Activated naive CD4-positive, alpha-beta T cell treated with anti-CD3 and anti-CD28 coated beads, Interleukin-2, amount 50 U/mL, for 72 hours (primary cell): ENCODE data around the gene TRAPPC4. TPM values are rescaled to one million over a fixed set of nuclear protein-coding genes. Genes with fewer than 3 reads are reported as not detected.
A peak's percentile ranks its signal among the peaks of the same experiment; 100 is the strongest.
"Not testable (repeated sequence)": the region's sequence is repeated elsewhere in the genome, so short reads cannot be mapped to it uniquely, and the experiment has no call there.

Source experiments
- ATAC-seq, 2 donors: fragments of 150-1000 bp; cut with Tn5 transposase; 2 replicates each; pipeline ENCODE4 v1.10.0; 2021; ENCODE audit warnings: mild to moderate bottlenecking in 2 of 2, moderate library complexity in 2 of 2
- DNase-seq, 2 donors: peaks; one replicate each; pipeline ENCODE4 v3.0.0; 2021 to 2022; ENCODE audit warnings: low spot score in 2 of 2
- H3K27ac Mint-ChIP-seq, 2 donors: one replicate each; pipeline ENCODE4 v1.8.0; 2022; ENCODE audit warnings: mild to moderate bottlenecking in 2 of 2, mixed read lengths in 2 of 2
- H3K36me3 Mint-ChIP-seq, 2 donors: one replicate each; pipeline ENCODE4 v1.8.0; 2022; ENCODE audit warnings: mixed read lengths in 2 of 2
- H3K9me3 Mint-ChIP-seq, 2 donors: one replicate each; pipeline ENCODE4 v1.8.0; 2022; ENCODE audit warnings: mixed read lengths in 2 of 2
- total RNA-seq, 2 donors: library from RNA; stranded (reverse); gene quantifications; one replicate each; pipeline ENCODE4 v1.2.3, GENCODE V29; 2022

TRAPPC4 gene
- total RNA-seq, 2 donors from 2014 or later, result 67.3 to 123 TPM

- no peak for DNase-seq
- Mint-ChIP-seq H3K9me3 (no peaks in the 10 kb centered on the region), H3K36me3 (peaks cover 12 to 30% of the 10 kb centered on the region in 2 donors), H3K27ac (no peak overlapping the region)
- no peak for ATAC-seq
Measured at GRCh38 chr11:119046489-119046888, 27.9 kb downstream of the TRAPPC4 start.

DNA sequence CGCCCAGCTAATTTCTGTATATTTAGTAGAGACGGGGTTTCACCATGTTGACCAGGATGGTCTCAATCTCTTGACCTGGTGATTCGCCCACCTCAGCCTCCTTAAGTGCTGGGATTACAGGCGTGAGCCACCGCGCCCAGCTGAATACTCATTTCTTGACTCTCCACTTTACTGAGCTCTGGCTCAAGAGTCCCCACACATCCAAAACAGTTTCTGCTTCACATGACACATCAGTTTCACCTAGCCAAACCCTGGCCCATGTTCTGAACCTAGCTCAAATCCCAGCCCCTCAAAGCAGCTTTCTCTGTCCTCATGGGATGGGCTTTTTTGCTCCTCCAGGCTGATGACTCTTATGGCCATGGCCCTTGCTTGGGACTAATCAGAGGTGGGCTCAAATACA is 28.6 kb downstream of the TRAPPC4 start:
- Mint-ChIP-seq H3K9me3 (no peaks in the 10 kb centered on the region), H3K27ac (peak overlapping the region; percentile 53 to 79), H3K36me3 (peaks cover 16 to 30% of the 10 kb centered on the region in 2 donors)
- DNase-seq (no peak), ATAC-seq (peak; percentile 66 to 72)

- ATAC-seq, result no peak
- no peak for DNase-seq
- Mint-ChIP-seq H3K27ac (peak overlapping the region; percentile 67 to 93), H3K9me3 (no peaks in the 10 kb centered on the region), H3K36me3 (peaks cover 28 to 40% of the 10 kb centered on the region in 2 donors)
Measured at GRCh38 chr11:119048644-119049043, 30.1 kb downstream of the TRAPPC4 start.

- H3K27ac Mint-ChIP-seq, result peak overlapping the region; percentile 67 to 93
- ATAC-seq, result no peak
- peaks cover 28 to 44% of the 10 kb centered on the region in 2 donors for H3K36me3 Mint-ChIP-seq
- no peaks in the 10 kb centered on the region for H3K9me3 Mint-ChIP-seq
- no peak for DNase-seq
Measured at GRCh38 chr11:119049081-119049480, 30.5 kb downstream of the TRAPPC4 start.

DNA sequence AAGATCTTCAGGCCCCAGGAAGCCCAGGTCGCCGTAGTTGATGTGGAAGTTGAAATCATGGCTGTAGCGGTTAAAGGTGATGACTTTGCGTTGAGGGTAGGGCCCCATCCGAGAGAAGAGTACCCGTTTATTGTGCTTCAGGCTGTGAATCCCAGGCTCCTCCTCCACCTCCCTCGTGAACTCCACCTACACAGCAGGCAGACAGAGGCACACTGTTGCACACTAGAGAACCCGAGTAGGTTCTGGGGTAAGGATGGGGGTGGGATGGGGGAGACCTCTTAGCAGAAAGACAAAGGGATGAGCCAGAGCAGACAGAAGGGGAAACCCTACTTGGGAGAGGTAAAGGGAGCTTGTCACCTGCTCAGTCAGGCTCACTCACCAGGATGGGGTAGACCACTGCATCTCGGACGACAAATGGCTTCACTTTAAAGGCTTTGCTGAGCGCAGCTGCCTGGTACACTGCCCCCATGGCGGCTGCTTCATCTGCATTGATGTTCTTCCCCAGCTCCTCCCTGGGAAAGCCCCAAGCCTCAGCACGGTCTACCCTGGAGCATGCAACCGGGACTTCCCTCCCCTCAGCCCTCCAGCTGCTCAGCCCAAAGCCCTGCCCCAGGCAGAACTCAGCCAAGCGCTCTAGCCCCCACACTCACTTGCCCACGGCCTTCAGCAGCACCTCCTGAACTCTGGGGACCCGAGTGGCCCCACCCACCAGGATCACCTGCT is 33.0 kb downstream of the TRAPPC4 start:
- ATAC-seq (peak in 1 of 2 donors; percentile 22), DNase-seq (no peak)
- Mint-ChIP-seq H3K36me3 (peaks cover 44 to 60% of the 10 kb centered on the region in 2 donors), H3K9me3 (no peaks in the 10 kb centered on the region), H3K27ac (peak overlapping the region; percentile 53 to 58)

DNA sequence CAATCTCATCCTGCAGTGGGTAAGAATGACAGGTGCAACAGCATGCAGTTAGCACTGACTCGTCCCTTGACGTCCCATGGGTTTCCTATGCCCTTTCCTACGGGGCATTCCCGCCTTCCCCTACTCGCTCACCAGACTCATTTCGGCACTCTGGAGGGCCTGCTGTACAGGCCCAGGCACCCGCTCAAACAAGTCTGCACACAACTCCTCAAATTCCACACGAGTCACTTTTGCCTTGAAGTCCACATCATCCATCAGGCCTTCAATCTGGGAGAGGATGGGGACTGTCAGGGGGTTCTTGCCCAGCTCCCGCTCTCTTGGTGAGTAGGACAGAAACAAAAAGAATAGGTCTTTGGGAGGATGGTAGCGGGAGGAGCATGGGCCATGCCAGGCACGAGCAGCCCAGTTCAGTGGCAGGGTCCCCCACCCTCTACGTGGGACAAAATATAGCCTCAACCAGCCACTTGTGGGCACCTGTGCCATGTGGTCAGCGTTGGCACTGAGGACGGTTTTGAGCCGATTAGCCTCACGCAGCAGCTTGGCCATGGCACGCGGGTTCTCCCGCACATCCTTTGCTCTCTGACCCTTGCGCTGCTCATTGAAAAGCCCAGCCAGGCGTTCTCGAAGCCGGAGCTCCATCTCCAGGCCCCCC is 33.7 kb downstream of the TRAPPC4 start:
- ATAC-seq, result no peak
- peaks cover 48 to 56% of the 10 kb centered on the region in 2 donors for H3K36me3 Mint-ChIP-seq
- no peak for DNase-seq
- H3K9me3 Mint-ChIP-seq, result no peaks in the 10 kb centered on the region
- peak overlapping the region; percentile 53 to 63 for H3K27ac Mint-ChIP-seq

DNA sequence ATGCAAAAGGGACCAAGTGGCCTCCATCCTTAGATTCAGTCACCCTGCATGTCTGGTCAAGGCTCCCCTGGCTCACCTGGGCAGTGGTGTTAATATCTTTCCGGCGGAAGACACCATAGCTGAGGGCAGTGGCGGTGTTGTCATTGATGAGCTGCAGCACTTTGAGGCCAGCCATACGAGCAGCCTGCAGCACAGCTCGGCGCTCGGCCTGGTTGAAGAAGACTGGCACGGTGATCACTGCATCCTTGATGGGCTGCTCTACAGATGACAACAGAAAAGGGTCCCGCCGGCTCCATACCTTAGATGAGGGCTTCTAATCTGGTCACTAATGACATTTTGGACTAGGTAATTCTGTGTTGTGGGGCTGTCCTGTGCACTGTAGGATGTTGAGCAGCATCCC is 35.9 kb downstream of the TRAPPC4 start:
- H3K27ac Mint-ChIP-seq, result no peak overlapping the region
- H3K36me3 Mint-ChIP-seq, result peaks cover 47 to 51% of the 10 kb centered on the region in 2 donors

GRCh38 chr11:119055901-119056300 is 37.3 kb downstream of the TRAPPC4 start:
- H3K27ac Mint-ChIP-seq, result peak overlapping the region; percentile 91 to 94
- DNase-seq, result peak in 1 of 2 donors; percentile 39
- ATAC-seq, result no peak
- no peaks in the 10 kb centered on the region for H3K9me3 Mint-ChIP-seq
- peaks cover 41 to 51% of the 10 kb centered on the region in 2 donors for H3K36me3 Mint-ChIP-seq

More for the DNA sequence above, 35.9 kb downstream of the TRAPPC4 start:
- H3K9me3 Mint-ChIP-seq, result no peaks in the 10 kb centered on the region
- no peak for DNase-seq
- no peak for ATAC-seq

DNA sequence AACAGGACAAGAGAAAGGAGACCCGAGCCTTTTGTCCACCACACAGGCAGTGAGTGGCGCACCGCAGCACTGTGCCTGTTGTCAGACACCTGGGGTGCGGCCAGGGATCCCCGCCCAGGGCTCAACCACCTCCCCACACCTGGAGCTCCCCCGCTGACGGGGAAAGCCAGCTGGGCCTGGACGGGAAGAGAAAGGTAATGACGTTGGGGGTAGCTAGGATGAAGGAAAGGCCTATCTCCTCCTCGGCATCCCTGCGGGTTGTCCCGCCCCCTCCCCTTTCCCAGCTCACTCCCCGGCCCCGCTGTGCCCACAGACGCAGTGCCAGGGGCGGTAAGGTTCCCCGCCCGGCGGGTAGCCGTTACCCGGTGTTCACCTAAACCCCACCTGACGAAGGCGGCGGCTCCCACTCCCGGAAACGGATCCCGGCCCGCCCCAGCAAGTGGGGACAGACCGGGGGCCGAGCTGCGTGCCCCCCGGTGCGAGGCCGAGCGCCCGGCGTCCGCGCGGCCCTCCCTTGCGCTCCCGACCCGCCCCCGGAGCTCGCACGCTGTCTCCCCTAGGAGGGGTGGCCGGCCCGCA is 37.9 kb downstream of the TRAPPC4 start:
- peak; percentile 2 to 12 for ATAC-seq

DNA sequence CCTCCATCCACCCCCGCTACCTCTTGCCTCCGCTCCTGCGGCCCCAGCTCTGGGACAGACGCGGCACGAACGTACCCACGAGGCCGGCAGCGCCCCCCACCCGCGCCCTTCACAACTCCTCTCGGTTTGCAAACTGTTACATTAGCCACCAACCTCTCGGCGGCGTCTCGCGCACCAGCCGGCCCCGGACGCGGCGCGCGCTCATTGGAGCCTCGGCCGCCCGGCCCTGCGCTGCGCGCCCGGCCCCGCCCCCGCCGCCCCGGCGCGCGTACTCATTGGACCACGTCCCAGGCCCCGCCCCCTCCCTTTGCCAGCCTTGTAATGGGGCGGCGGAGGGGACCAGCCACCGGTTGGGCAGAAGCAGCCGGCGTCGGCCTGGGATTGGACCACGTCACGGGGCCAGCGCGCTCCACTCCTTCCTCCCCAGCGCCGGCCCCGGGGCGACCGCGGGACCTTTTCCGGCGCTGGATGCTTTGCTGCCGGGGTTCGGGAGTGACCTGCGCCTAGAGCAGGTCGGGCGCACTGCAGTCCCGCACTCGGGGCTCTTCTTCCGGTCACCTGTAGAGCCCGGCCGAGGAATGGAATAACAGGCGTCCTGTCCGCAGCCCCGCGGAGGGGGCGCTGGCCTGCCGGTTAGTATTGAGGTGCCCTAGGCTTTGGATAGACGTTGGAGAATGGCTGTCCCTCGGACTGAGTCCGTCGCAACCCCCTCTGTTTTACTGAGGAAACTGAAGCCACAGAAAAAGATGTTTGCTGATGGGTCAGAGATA is 38.6 kb downstream of the TRAPPC4 start, which contains the start of gene HYOU1:
TSS of gene HYOU1 (minus strand) at position 206 of the 770 bp plus-strand sequence. CDS start 1,045 bp downstream, outside the sequence.
- Mint-ChIP-seq H3K36me3 (peaks cover 41 to 48% of the 10 kb centered on the region in 2 donors), H3K27ac (peak within 1 kb of the TSS; percentile 91 to 99), H3K9me3 (no peaks in the 10 kb centered on the region)
- DNase-seq, result peak; percentile 99
- peak; percentile 95 to 96 for ATAC-seq

More for the DNA sequence above, 37.9 kb downstream of the TRAPPC4 start:
- H3K36me3 Mint-ChIP-seq, result peaks cover 41 to 51% of the 10 kb centered on the region in 2 donors
- H3K27ac Mint-ChIP-seq, result peak overlapping the region; percentile 91 to 99
- H3K9me3 Mint-ChIP-seq, result no peaks in the 10 kb centered on the region
- peak; percentile 37 to 73 for DNase-seq

- H3K27ac Mint-ChIP-seq, H3K9me3 Mint-ChIP-seq, ATAC-seq, DNase-seq: not testable (repeated sequence)
- peaks cover 26 to 36% of the 10 kb centered on the region in 2 donors for H3K36me3 Mint-ChIP-seq
Measured at GRCh38 chr11:119059128-119059527, 40.6 kb downstream of the TRAPPC4 start.

DNA sequence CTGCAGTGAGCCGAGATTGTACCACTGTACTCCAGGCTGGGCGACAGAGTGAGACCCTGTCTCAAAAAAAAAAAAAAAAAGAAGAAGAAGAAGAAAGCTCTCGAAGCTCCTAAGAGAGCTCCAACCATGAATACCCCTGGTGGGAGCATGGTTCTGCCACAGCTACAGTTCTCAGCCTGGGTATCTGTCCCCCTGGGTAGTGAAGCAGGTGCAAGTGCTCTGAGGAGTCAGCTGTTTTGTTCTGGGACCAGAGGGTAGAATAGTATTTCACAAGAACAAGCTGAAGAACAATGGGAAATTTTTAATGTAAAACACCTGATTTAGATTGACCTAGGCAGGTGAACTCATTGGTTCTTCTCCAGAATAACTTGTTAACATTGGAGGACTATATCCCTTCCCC is 42.7 kb downstream of the TRAPPC4 start:
- no peaks in the 10 kb centered on the region for H3K9me3 Mint-ChIP-seq
- ATAC-seq, result no peak
- H3K36me3 Mint-ChIP-seq, result peaks cover 7 to 19% of the 10 kb centered on the region in 2 donors
- DNase-seq, result no peak
- no peak overlapping the region for H3K27ac Mint-ChIP-seq

DNA sequence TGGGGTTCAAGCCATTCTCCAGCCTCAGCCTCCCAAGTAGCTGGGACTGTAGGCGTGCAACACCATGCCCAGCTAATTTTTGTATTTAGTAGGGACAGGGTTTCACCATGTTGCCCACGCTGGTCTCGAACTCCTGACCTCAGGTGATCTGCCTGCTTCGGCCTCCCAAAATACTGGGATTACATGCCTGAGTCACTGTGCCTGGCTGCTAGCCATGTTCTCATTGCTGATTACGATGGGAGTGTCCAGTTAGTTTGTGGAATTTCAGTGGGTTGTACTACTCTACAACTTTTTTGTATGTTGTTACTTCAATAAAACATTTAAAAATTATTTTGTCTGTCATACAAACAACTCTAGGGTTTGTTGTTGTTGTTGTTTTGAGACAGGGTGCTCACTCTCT is 44.2 kb downstream of the TRAPPC4 start:
- Mint-ChIP-seq H3K27ac (no peak overlapping the region), H3K36me3 (peaks cover 7 to 8% of the 10 kb centered on the region in 2 donors), H3K9me3 (no peaks in the 10 kb centered on the region)
- DNase-seq, result no peak
- ATAC-seq, result no peak

DNA sequence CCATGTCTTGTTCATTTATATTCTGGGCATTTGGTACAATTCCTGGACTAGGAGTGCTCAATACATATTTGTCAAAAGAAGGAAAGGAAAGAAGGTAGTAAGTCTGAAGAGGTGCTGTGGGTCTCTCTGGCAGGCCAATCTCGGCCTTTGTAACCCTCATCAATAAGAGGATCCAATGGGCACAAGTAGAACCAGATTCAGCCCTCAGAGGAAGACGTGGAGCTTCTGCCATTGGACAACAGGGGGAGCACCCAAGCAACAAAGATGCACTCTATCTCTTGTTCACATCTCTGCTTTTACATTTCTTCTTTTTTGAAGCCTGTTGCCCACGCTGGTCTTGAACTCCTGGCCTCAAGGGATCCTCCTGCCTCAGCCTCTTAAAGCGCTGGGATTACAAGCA is 46.8 kb downstream of the TRAPPC4 start:
- ATAC-seq, result no peak
- DNase-seq, result peak in 1 of 2 donors; percentile 37
- H3K36me3 Mint-ChIP-seq, result peaks cover 0 to 10% of the 10 kb centered on the region in 2 donors
- no peaks in the 10 kb centered on the region for H3K9me3 Mint-ChIP-seq
- H3K27ac Mint-ChIP-seq, result peak overlapping the region in 1 of 2 donors; percentile 97

DNA sequence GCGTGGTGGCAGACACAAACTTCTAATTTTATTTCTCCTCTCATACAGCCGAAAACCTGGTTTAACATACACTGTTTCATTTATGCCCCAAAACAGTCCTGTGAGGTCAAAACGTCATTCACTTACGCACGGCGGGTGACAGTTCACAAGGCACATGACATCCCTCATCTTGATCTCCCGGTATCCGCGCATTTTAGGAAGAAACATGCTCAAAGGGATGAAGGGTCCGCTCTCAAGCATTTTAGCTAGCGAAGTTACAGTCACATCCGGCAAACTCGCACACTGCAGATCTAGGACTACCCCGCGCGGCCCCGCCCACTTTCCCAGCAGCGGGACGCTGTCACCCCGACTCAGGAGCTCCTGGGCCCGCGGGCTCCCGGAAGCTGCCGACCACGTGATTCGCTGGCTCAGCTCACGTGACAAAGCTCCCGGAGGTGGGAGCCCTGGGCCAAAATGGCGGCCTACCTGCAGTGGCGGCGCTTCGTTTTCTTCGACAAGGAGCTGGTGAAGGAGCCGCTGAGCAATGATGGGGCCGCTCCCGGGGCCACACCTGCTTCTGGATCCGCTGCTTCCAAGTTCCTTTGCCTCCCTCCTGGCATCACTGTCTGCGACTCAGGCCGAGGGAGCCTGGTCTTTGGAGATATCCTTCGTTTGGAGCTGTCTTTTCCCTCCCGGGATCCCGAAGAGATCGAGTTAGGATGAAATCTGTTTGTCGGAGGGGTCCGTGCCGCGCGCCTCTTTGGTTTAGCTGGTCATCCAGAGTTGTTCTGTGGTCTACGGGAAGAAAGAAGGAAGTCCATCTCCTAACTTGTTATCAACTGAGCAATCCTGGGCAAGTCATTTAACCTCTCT is 49.0 kb downstream of the TRAPPC4 start, which contains the start of gene VPS11:
TSS of gene VPS11 (plus strand) at position 448 of the 852 bp plus-strand sequence. CDS start at position 454, 6 bp downstream.
- Mint-ChIP-seq H3K27ac (peak within 1 kb of the TSS; percentile 96 to 97), H3K9me3 (no peaks in the 10 kb centered on the region), H3K36me3 (peaks cover 0 to 10% of the 10 kb centered on the region in 2 donors)
- ATAC-seq (peak; percentile 97 to 99), DNase-seq (peak; percentile 95 to 98)
